GM12878 (cell line): Measurements from ENCODE around the gene FCAR. TPM values are rescaled to one million over a fixed set of nuclear protein-coding genes. Genes with fewer than 3 reads are reported as not detected.
"Not testable (repeated sequence)": the region's sequence is repeated elsewhere in the genome, so short reads cannot be mapped to it uniquely, and the experiment has no call there.

ENCODE experiments used
- ATAC-seq: fragments of 200-7000 bp; cut with Tn5 transposase; 3 replicates; pipeline ENCODE4 v1.9.1; 2020; ENCODE audit warnings: mild to moderate bottlenecking, moderate library complexity
- BruUV-seq: library from RNA; stranded (reverse); fragments of 400-500 nt; replicated peaks from 2 replicates; lab custom pipeline; 2021; lab: Mats Ljungman, UMichigan
- CTCF ChIA-PET: fragments of 300-600 bp; sonication (Branson Sonifier 250); formaldehyde crosslinking; extraction: SDS; loops from one replicate; lab custom pipeline; 2021; ENCODE audit warnings: inconsistent platforms; lab: Yijun Ruan, JAX
- POLR2A ChIA-PET: fragments of 350-600 bp; formaldehyde crosslinking; extraction: SDS; loops from one replicate; lab custom pipeline; 2021; ENCODE audit warnings: inconsistent platforms; lab: Charles Lee
- RAD21 ChIA-PET: fragments of 300-600 bp; sonication (Branson Sonifier 250); formaldehyde crosslinking; loops from one replicate; lab custom pipeline; 2023; ENCODE audit warnings: antibody characterized with exemption; ENCODE audit not compliant: unreplicated experiment; lab: Charles Lee
- SMC1A ChIA-PET: fragments of 300-600 bp; sonication (Branson Sonifier 250); formaldehyde crosslinking; loops from one replicate; lab custom pipeline; 2023; ENCODE audit not compliant: unreplicated experiment, uncharacterized antibody; lab: Charles Lee
- DNase-seq: peaks from one replicate; pipeline ENCODE4 v3.0.0-alpha.2; 2011; ENCODE audit warnings: low read depth, low spot score
- FAIRE-seq: peaks from 3 replicates; lab custom pipeline; 2011; peaks lifted over from hg19 to GRCh38; lab: Jason Lieb, UNC
- H2AFZ ChIP-seq: 2 replicates; pipeline ENCODE4 v1.6.0; 2011; ENCODE audit warnings: low read depth, low read length, control low read depth; ENCODE audit not compliant: control insufficient read depth
- H3K27ac ChIP-seq: 2 replicates; pipeline ENCODE4 v1.5.1; 2011; ENCODE audit warnings: control low read depth; ENCODE audit not compliant: control insufficient read depth, insufficient read depth
- H3K27me3 ChIP-seq, 2 experiments: replicated peaks in 1 of 2; 2 replicates each; pipeline versions ENCODE4 v1.6.0 to v1.6.1; 2011; ENCODE audit warnings: low read length in 1 of 2; ENCODE audit not compliant: control insufficient read depth in 2 of 2, insufficient read depth in 2 of 2
- H3K36me3 ChIP-seq, 2 experiments: 2 replicates each; pipeline ENCODE4 v1.5.1; 2011; ENCODE audit warnings: low read length in 1 of 2; ENCODE audit not compliant: control insufficient read depth in 2 of 2, insufficient read depth in 2 of 2
- H3K4me1 ChIP-seq: 2 replicates; pipeline ENCODE4 v1.6.1; 2011; ENCODE audit warnings: mild to moderate bottlenecking, low read length, moderate library complexity, mixed read lengths; ENCODE audit not compliant: control insufficient read depth, insufficient read depth
- H3K4me2 ChIP-seq: 2 replicates; pipeline ENCODE4 v1.6.0; 2011; ENCODE audit warnings: control low read depth; ENCODE audit not compliant: control insufficient read depth, insufficient read depth
- H3K4me3 ChIP-seq: fragments of 200-600 bp; sonication (generic); 2 replicates; pipeline ENCODE4 v1.5.1; 2016
- H3K79me2 ChIP-seq: 2 replicates; pipeline ENCODE4 v1.6.0; 2011; ENCODE audit warnings: low read length; ENCODE audit not compliant: control insufficient read depth, insufficient read depth
- H3K9ac ChIP-seq: 2 replicates; pipeline ENCODE4 v1.8.0; 2011; ENCODE audit warnings: low read length, control low read depth, mixed read lengths; ENCODE audit not compliant: control insufficient read depth, insufficient read depth
- H3K9me3 ChIP-seq: replicated peaks from 3 replicates; pipeline ENCODE4 v1.5.1; 2011; ENCODE audit warnings: mild to moderate bottlenecking, low read length; ENCODE audit not compliant: control insufficient read depth, insufficient read depth
- H4K20me1 ChIP-seq: 2 replicates; pipeline ENCODE4 v1.6.0; 2011; ENCODE audit not compliant: control insufficient read depth, insufficient read depth
- WGBS: methylation state at CpG from one replicate; pipeline ENCODE4 v1.1.6; 2016; ENCODE audit warnings: low lambda C conversion rate; ENCODE audit not compliant: insufficient replicate concordance, insufficient coverage; ENCODE audit errors: missing lambda C conversion rate; 5-methylcytosine and 5-hydroxymethylcytosine counted together
- in situ Hi-C: fragments of 300-500 bp; cut with MboI; formaldehyde crosslinking; loops from 9 replicates; pipeline ENCODE4 v1.14.3; 2018; ENCODE audit warnings: mixed read lengths
- intact Hi-C: fragments of 100-400 bp; cut with micrococcal nuclease; formaldehyde crosslinking; loops from one replicate; pipeline ENCODE4 v1.14.2; 2022; ENCODE audit not compliant: unreplicated experiment
- polyA plus RNA-seq, 11 experiments: library from polyadenylated mRNA; depleted of rRNA in 4 of 11; unstranded in 6 of 11; stranded (reverse) in 5 of 11; fragments of >200 nt; fragmentation: Nextera tagmentation in 4 of 11; fragmentation: Illumina TruSeq in 1 of 11; extraction: Ambion mirVana in 4 of 11; extraction: Trizol in 1 of 11; gene quantifications; 1 replicate in 1 of 11; 2 replicates in 10 of 11; pipeline versions ENCODE4 v1.2.1 to v1.2.3, GENCODE V29; 2011 to 2016; ENCODE audit warnings: inconsistent platforms in 2 of 11, missing spikeins in 2 of 11, low read depth in 1 of 11
- small RNA-seq: library from RNA; depleted of rRNA; stranded (forward); fragments of <200 nt; gene quantifications from one replicate; pipeline ENCODE3, GENCODE V24; 2014
- total RNA-seq, 4 experiments: library from RNA; depleted of rRNA in 3 of 4; stranded (reverse); fragments of >200 nt in 3 of 4; fragmentation: Illumina TruSeq in 1 of 4; extraction: Trizol in 1 of 4; gene quantifications; 2 replicates each; pipeline versions ENCODE4 v1.2.1 to v1.2.3, GENCODE V29; 2013 to 2021

Gene FCAR
- total and polyA plus RNA-seq, 10 of the 15 experiments (the other 5 are each of a cell fraction or from before 2014, with no cell fraction given), result 0.49 TPM; not detected in 9

GRCh38 chr19:54939538-54939937, 65.5 kb downstream of the FCAR start:
- in situ Hi-C loops, CTCF ChIA-PET, intact Hi-C loops, SMC1A ChIA-PET, H4K20me1 ChIP-seq, H3K9me3 ChIP-seq, H3K36me3 ChIP-seq, H3K27ac ChIP-seq, DNase-seq, RAD21 ChIA-PET, H3K79me2 ChIP-seq, H3K4me2 ChIP-seq, BruUV-seq, H3K4me3 ChIP-seq, H3K9ac ChIP-seq, H3K27me3 ChIP-seq, FAIRE-seq, POLR2A ChIA-PET, ATAC-seq, H2AFZ ChIP-seq: not testable (repeated sequence)
- WGBS, result 55% methylated on average over 6 of the region's 28 CpGs
- H3K4me1 ChIP-seq, result peaks cover 13% of the 10 kb centered on the region

Small RNA genes lying within 50 kb of the gene (small RNA-seq; reads per million reads assigned to genes)
- 0.20 reads per million for gene RNU6-222P

Other genes starting within 250 kb of the FCAR start
Only the 7 nearest of the 16 such genes appear.
- not detected in 2 replicates for gene KIR2DL4, start 70.6 kb upstream of the FCAR start, total RNA-seq (2014; rRNA removed)
- not detected in 2 replicates for gene KIR2DL4, start 70.6 kb upstream of the FCAR start, total RNA-seq (2014; rRNA removed; fragmentation: Illumina TruSeq; extraction: Trizol)
- gene KIR2DL4, start 70.6 kb upstream of the FCAR start, total RNA-seq (2021), result not detected in 2 replicates
- gene KIR2DL4, start 70.6 kb upstream of the FCAR start, polyA plus RNA-seq (2011; rRNA removed), result 0.22 and 0.46 TPM in 2 replicates
- not detected in 2 replicates for gene KIR2DL4, start 70.6 kb upstream of the FCAR start, polyA plus RNA-seq (2014; fragmentation: Illumina TruSeq; extraction: Trizol)
- not detected for gene KIR2DL4, start 70.6 kb upstream of the FCAR start, polyA plus RNA-seq (2014; fragmentation: Nextera tagmentation; extraction: Ambion mirVana)
- not detected in 2 replicates for gene KIR2DL4, start 70.6 kb upstream of the FCAR start, polyA plus RNA-seq (2014; rRNA removed)
- gene KIR2DL4, start 70.6 kb upstream of the FCAR start, polyA plus RNA-seq (2016; fragmentation: Nextera tagmentation; extraction: Ambion mirVana), result not detected
- gene KIR3DL1, start 57.8 kb upstream of the FCAR start, total RNA-seq (2014; rRNA removed), result not detected in 2 replicates
- gene KIR3DL1, start 57.8 kb upstream of the FCAR start, total RNA-seq (2014; rRNA removed; fragmentation: Illumina TruSeq; extraction: Trizol), result not detected in 2 replicates
- gene KIR3DL1, start 57.8 kb upstream of the FCAR start, total RNA-seq (2021), result not detected in 2 replicates
- 0.27 and 0.37 TPM in 2 replicates for gene KIR3DL1, start 57.8 kb upstream of the FCAR start, polyA plus RNA-seq (2011; rRNA removed)
- gene KIR3DL1, start 57.8 kb upstream of the FCAR start, polyA plus RNA-seq (2014; fragmentation: Illumina TruSeq; extraction: Trizol), result not detected in 2 replicates
- gene KIR3DL1, start 57.8 kb upstream of the FCAR start, polyA plus RNA-seq (2014; fragmentation: Nextera tagmentation; extraction: Ambion mirVana), result not detected
- not detected in 2 replicates for gene KIR3DL1, start 57.8 kb upstream of the FCAR start, polyA plus RNA-seq (2014; rRNA removed)
- gene KIR3DL1, start 57.8 kb upstream of the FCAR start, polyA plus RNA-seq (2016; fragmentation: Nextera tagmentation; extraction: Ambion mirVana), result not detected
- gene KIR2DS4, start 41.6 kb upstream of the FCAR start, total RNA-seq (2014; rRNA removed), result not detected in 2 replicates
- gene KIR2DS4, start 41.6 kb upstream of the FCAR start, total RNA-seq (2014; rRNA removed; fragmentation: Illumina TruSeq; extraction: Trizol), result not detected in 2 replicates
- gene KIR2DS4, start 41.6 kb upstream of the FCAR start, total RNA-seq (2021), result not detected in 2 replicates
- 0.42 and 0.46 TPM in 2 replicates for gene KIR2DS4, start 41.6 kb upstream of the FCAR start, polyA plus RNA-seq (2011; rRNA removed)
- not detected in 2 replicates for gene KIR2DS4, start 41.6 kb upstream of the FCAR start, polyA plus RNA-seq (2014; fragmentation: Illumina TruSeq; extraction: Trizol)
- not detected for gene KIR2DS4, start 41.6 kb upstream of the FCAR start, polyA plus RNA-seq (2014; fragmentation: Nextera tagmentation; extraction: Ambion mirVana)
- not detected in 2 replicates for gene KIR2DS4, start 41.6 kb upstream of the FCAR start, polyA plus RNA-seq (2014; rRNA removed)
- gene KIR2DS4, start 41.6 kb upstream of the FCAR start, polyA plus RNA-seq (2016; fragmentation: Nextera tagmentation; extraction: Ambion mirVana), result not detected
- not detected in 2 replicates for gene KIR3DL2, start 23.8 kb upstream of the FCAR start, total RNA-seq (2014; rRNA removed)
- not detected in 2 replicates for gene KIR3DL2, start 23.8 kb upstream of the FCAR start, total RNA-seq (2014; rRNA removed; fragmentation: Illumina TruSeq; extraction: Trizol)
- gene KIR3DL2, start 23.8 kb upstream of the FCAR start, total RNA-seq (2021), result not detected in 2 replicates
- gene KIR3DL2, start 23.8 kb upstream of the FCAR start, polyA plus RNA-seq (2011; rRNA removed), result 0.23 and 0.39 TPM in 2 replicates
- gene KIR3DL2, start 23.8 kb upstream of the FCAR start, polyA plus RNA-seq (2014; fragmentation: Illumina TruSeq; extraction: Trizol), result not detected in 2 replicates
- not detected for gene KIR3DL2, start 23.8 kb upstream of the FCAR start, polyA plus RNA-seq (2014; fragmentation: Nextera tagmentation; extraction: Ambion mirVana)
- gene KIR3DL2, start 23.8 kb upstream of the FCAR start, polyA plus RNA-seq (2014; rRNA removed), result not detected in 2 replicates
- gene KIR3DL2, start 23.8 kb upstream of the FCAR start, polyA plus RNA-seq (2016; fragmentation: Nextera tagmentation; extraction: Ambion mirVana), result not detected
- 0.06 TPM in 1 of 2 replicates, not detected in the other for gene NCR1, start 31.9 kb downstream of the FCAR start, total RNA-seq (2014; rRNA removed)
- not detected in 2 replicates for gene NCR1, start 31.9 kb downstream of the FCAR start, total RNA-seq (2014; rRNA removed; fragmentation: Illumina TruSeq; extraction: Trizol)
- gene NCR1, start 31.9 kb downstream of the FCAR start, total RNA-seq (2021), result not detected in 2 replicates
- gene NCR1, start 31.9 kb downstream of the FCAR start, polyA plus RNA-seq (2011; rRNA removed), result 5.9 and 6.9 TPM in 2 replicates
- 0.13 TPM in 1 of 2 replicates, not detected in the other for gene NCR1, start 31.9 kb downstream of the FCAR start, polyA plus RNA-seq (2014; fragmentation: Illumina TruSeq; extraction: Trizol)
- gene NCR1, start 31.9 kb downstream of the FCAR start, polyA plus RNA-seq (2014; fragmentation: Nextera tagmentation; extraction: Ambion mirVana), result not detected
- not detected in 2 replicates for gene NCR1, start 31.9 kb downstream of the FCAR start, polyA plus RNA-seq (2014; rRNA removed)
- not detected for gene NCR1, start 31.9 kb downstream of the FCAR start, polyA plus RNA-seq (2016; fragmentation: Nextera tagmentation; extraction: Ambion mirVana)
- gene NLRP7, start 73.3 kb downstream of the FCAR start, total RNA-seq (2014; rRNA removed), result 0.33 and 0.56 TPM in 2 replicates
- 0.27 and 0.28 TPM in 2 replicates for gene NLRP7, start 73.3 kb downstream of the FCAR start, total RNA-seq (2014; rRNA removed; fragmentation: Illumina TruSeq; extraction: Trizol)
- 0.08 and 0.13 TPM in 2 replicates for gene NLRP7, start 73.3 kb downstream of the FCAR start, total RNA-seq (2021)
- gene NLRP7, start 73.3 kb downstream of the FCAR start, polyA plus RNA-seq (2011; rRNA removed), result 2.6 and 3.4 TPM in 2 replicates
- 0.35 TPM in 2 replicates for gene NLRP7, start 73.3 kb downstream of the FCAR start, polyA plus RNA-seq (2014; fragmentation: Illumina TruSeq; extraction: Trizol)
- under 1 TPM; 0.66 to 0.77 TPM for gene NLRP7, start 73.3 kb downstream of the FCAR start, polyA plus RNA-seq (2014; fragmentation: Nextera tagmentation; extraction: Ambion mirVana)
- 0.17 and 0.37 TPM in 2 replicates for gene NLRP7, start 73.3 kb downstream of the FCAR start, polyA plus RNA-seq (2014; rRNA removed)
- under 1 TPM; 0.08 to 0.24 TPM for gene NLRP7, start 73.3 kb downstream of the FCAR start, polyA plus RNA-seq (2016; fragmentation: Nextera tagmentation; extraction: Ambion mirVana)
- 0.73 and 1.5 TPM in 2 replicates for gene NLRP2, start 92.1 kb downstream of the FCAR start, total RNA-seq (2014; rRNA removed)
- gene NLRP2, start 92.1 kb downstream of the FCAR start, total RNA-seq (2014; rRNA removed; fragmentation: Illumina TruSeq; extraction: Trizol), result 0.76 and 0.92 TPM in 2 replicates
- gene NLRP2, start 92.1 kb downstream of the FCAR start, total RNA-seq (2021), result 1.2 and 2.3 TPM in 2 replicates
- gene NLRP2, start 92.1 kb downstream of the FCAR start, polyA plus RNA-seq (2011; rRNA removed), result 1.8 and 2.8 TPM in 2 replicates
- 2.0 and 2.8 TPM in 2 replicates for gene NLRP2, start 92.1 kb downstream of the FCAR start, polyA plus RNA-seq (2014; fragmentation: Illumina TruSeq; extraction: Trizol)
- under 1 TPM; 0.39 to 0.68 TPM for gene NLRP2, start 92.1 kb downstream of the FCAR start, polyA plus RNA-seq (2014; fragmentation: Nextera tagmentation; extraction: Ambion mirVana)
- gene NLRP2, start 92.1 kb downstream of the FCAR start, polyA plus RNA-seq (2014; rRNA removed), result 1.1 and 1.3 TPM in 2 replicates
- gene NLRP2, start 92.1 kb downstream of the FCAR start, polyA plus RNA-seq (2016; fragmentation: Nextera tagmentation; extraction: Ambion mirVana), result under 1 TPM; 0.60 to 0.66 TPM